ENCODE data around the gene OSBPL5.

Gene OSBPL5

GRCh38 chr11:3160252-3161031 is 4.7 kb downstream of the OSBPL5 start:
- TF ChIP-seq CTCF (IDR thresholded peaks at IDR 0.05; ENCODE audit: low read depth, low read length), result no peak
- peak overlapping the region; percentile 65 for H3K4me3 ChIP-seq (ENCODE audit: low read depth, low read length)

GRCh38 chr11:3159296-3160190 is 5.6 kb downstream of the OSBPL5 start:
- no peak for TF ChIP-seq CTCF (IDR thresholded peaks at IDR 0.05; ENCODE audit: low read depth, low read length)
- peak overlapping the region; percentile 65 for H3K4me3 ChIP-seq (ENCODE audit: low read depth, low read length)

- no peak overlapping the region for H3K4me3 ChIP-seq (ENCODE audit: low read depth, low read length)
- no peak for TF ChIP-seq CTCF (IDR thresholded peaks at IDR 0.05; ENCODE audit: low read depth, low read length)
These were observed 6.3 kb downstream of the OSBPL5 start for GRCh38 chr11:3158821-3159220.

- H3K4me3 ChIP-seq (ENCODE audit: low read depth, low read length), result no peak overlapping the region
- no peak for TF ChIP-seq CTCF (IDR thresholded peaks at IDR 0.05; ENCODE audit: low read depth, low read length)
These were observed 6.9 kb downstream of the OSBPL5 start for GRCh38 chr11:3158131-3158591.

- no peak overlapping the region for H3K4me3 ChIP-seq (ENCODE audit: low read depth, low read length)
- TF ChIP-seq CTCF (IDR thresholded peaks at IDR 0.05; ENCODE audit: low read depth, low read length), result no peak
These were observed 7.6 kb downstream of the OSBPL5 start for GRCh38 chr11:3157381-3158130.

GRCh38 chr11:3156661-3157311 is 8.3 kb downstream of the OSBPL5 start:
- TF ChIP-seq CTCF (IDR thresholded peaks at IDR 0.05; ENCODE audit: low read depth, low read length), result no peak
- no peak overlapping the region for H3K4me3 ChIP-seq (ENCODE audit: low read depth, low read length)
